Measurements from ENCODE around the gene CEACAM1. TPM values are rescaled to one million over a fixed set of nuclear protein-coding genes. Genes with fewer than 3 reads are reported as not detected.
"Not testable (repeated sequence)": the region's sequence is repeated elsewhere in the genome, so short reads cannot be mapped to it uniquely, and the experiment has no call there.

Gene CEACAM1
- total RNA-seq, 1 donor from 2014 or later, result 8.2 TPM

- Mint-ChIP-seq H3K4me3 (no peak overlapping the region), H3K4me1 (ENCODE audit: low read depth) (no peaks in the 10 kb centered on the region), H3K36me3 (ENCODE audit: low read depth) (no peaks in the 10 kb centered on the region), H3K27me3 (ENCODE audit: insufficient read depth) (peaks cover 5% of the 10 kb centered on the region), H3K9me3 (no peaks in the 10 kb centered on the region), H3K27ac (no peak overlapping the region)
- DNase-seq (ENCODE audit: low spot score), result no peak
- intact Hi-C loops (cut with micrococcal nuclease), result no loop called here
These were observed 14.5 kb upstream of the CEACAM1 start for GRCh38 chr19:42542791-42543190.

DNA sequence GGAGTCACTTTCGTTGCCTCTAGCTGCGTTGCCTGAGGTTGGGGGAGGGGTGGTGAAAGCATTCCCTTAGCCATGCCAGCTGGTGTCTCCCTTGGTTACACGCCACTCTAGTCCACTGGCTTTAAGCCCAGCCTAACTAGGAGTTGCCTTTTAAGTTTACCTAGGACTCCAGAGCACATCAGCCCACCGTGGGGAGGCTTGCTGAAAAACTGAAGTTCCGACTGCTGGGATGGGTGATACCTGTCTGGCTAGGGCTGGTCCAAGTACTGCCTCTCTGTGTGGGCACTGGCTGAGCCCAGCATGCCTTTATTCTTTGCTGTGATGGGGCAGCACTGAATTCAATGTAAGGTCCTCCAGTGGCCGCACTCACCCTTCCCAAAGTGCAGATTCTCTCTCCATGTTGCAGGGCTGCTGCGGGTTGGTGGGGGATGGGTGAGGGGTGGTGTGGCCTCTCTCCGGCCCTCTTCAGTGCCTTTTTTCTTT, 11.8 kb upstream of the CEACAM1 start:
- H3K4me3 Mint-ChIP-seq, result no peak overlapping the region
- no peaks in the 10 kb centered on the region for H3K4me1 Mint-ChIP-seq (ENCODE audit: low read depth)
- H3K27ac Mint-ChIP-seq, result no peak overlapping the region
- intact Hi-C loops (cut with micrococcal nuclease), result no loop called here
- H3K27me3 Mint-ChIP-seq (ENCODE audit: insufficient read depth), result peaks cover 3% of the 10 kb centered on the region
- no peaks in the 10 kb centered on the region for H3K9me3 Mint-ChIP-seq
- no peak for DNase-seq (ENCODE audit: low spot score)
- no peaks in the 10 kb centered on the region for H3K36me3 Mint-ChIP-seq (ENCODE audit: low read depth)

DNA sequence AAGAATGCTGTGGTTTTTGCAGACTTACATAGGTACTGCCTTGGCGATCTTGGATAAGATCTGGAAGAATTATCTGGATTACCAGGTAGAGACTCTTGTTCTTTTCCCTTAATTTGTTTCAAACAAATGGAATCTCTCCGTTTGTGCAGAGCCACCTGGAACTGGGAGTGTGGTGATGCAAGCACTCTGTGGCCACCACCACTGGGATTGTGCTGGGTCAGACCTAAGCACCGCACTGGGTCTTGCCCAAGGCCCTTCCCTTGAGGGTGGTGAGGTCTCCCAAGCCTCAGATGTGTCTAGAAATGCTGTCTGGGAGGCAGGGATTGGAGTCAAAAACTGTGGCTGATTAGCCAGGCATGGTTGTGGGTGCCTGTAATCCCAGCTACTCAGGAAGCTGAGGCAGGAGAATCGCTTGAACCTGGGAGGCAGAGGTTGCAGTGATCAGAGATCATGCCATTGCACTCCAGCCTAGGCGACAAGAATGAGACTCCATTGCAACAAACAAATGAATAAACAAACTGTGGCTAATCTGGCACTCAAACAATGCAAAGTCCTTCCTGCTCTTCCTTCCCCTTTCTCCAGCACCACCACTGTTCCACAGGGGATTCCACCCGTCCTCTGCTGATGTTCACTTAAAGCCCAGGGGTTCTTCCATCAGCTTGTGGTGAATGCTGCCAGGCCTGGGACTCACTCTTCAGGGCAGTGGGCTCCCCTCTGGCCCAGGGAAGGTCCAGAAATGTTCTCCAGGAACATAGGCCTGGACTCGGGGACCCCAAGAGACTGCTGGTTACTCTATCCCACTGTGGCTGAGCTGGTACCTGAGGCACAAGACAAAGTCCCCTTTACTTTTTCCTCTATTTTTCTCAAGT, 10.8 kb upstream of the CEACAM1 start:
- Mint-ChIP-seq H3K36me3 (ENCODE audit: low read depth) (no peaks in the 10 kb centered on the region), H3K27ac (no peak overlapping the region), H3K27me3 (ENCODE audit: insufficient read depth) (peaks cover 4% of the 10 kb centered on the region), H3K4me3 (no peak overlapping the region), H3K9me3 (no peaks in the 10 kb centered on the region), H3K4me1 (ENCODE audit: low read depth) (no peaks in the 10 kb centered on the region)
- DNase-seq (ENCODE audit: low spot score), result no peak
- intact Hi-C loops (cut with micrococcal nuclease), result no loop called here

DNA sequence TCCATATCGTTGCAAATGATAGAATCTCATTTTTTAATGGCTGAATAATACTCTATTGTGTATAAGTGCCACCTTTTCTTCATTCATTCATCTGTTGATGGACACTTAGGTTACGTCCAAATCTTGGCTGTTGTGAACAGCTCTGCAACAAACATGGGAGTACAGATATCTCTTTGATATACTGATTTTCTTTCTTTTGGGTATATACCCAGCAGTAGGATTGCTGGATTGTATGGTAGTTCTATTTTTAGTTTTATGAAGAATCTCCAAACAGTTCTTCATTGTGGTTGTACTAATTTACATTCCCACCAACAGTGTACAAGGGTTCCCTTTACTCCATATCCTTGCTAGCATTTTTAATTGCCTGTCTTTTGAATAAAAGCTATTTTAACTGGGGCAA, 7.0 kb upstream of the CEACAM1 start:
- H3K9me3 Mint-ChIP-seq; H3K27ac Mint-ChIP-seq; H3K27me3 Mint-ChIP-seq (ENCODE audit: insufficient read depth); H3K36me3 Mint-ChIP-seq (ENCODE audit: low read depth); H3K4me1 Mint-ChIP-seq (ENCODE audit: low read depth); DNase-seq (ENCODE audit: low spot score); H3K4me3 Mint-ChIP-seq; intact Hi-C loops (cut with micrococcal nuclease): not testable (repeated sequence)

DNA sequence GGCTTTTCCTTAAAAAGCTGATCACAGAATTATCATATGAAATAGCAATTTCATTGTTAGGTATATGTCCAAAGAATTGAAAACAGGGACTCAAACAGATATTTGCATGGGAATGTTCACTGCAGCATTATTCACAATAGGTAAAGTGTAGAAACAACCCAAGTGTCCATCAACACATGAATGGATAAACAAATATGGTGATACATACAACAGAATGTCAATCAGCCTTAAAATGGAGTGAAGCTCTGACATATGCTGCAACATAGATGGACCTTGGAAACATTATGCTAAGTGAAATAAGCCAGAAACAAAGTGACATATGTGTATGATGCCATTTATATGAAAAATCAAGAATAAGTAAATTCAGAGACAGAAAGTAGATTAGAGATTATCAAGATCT, 6.1 kb upstream of the CEACAM1 start:
- Mint-ChIP-seq H3K36me3 (ENCODE audit: low read depth) (no peaks in the 10 kb centered on the region), H3K27me3 (ENCODE audit: insufficient read depth) (peaks cover 5% of the 10 kb centered on the region)
- DNase-seq (ENCODE audit: low spot score), result no peak

DNA sequence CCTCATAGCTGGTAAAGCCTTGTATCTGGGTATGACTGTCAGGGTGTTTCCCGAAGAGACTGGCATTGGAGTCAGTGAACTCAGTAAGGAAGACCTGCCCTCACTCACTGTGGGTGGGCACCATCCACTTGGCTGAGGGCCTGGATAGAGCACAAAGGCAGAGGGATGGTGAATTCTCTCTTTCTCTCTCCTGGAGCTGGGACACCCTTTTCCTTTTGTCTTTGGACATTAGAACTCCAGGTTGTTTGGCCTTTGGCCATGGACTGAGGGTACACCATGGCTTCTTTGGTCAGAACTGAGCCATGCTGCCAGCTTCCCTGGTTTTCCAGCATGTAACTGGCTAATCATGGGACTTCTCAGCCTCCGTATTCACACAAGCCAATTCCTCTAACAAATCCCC, 4.6 kb upstream of the CEACAM1 start:
- Mint-ChIP-seq H3K27ac (no peak overlapping the region), H3K4me3 (no peak overlapping the region), H3K9me3 (no peaks in the 10 kb centered on the region), H3K27me3 (ENCODE audit: insufficient read depth) (peaks cover 5% of the 10 kb centered on the region), H3K4me1 (ENCODE audit: low read depth) (peaks cover 20% of the 10 kb centered on the region), H3K36me3 (ENCODE audit: low read depth) (no peaks in the 10 kb centered on the region)
- no peak for DNase-seq (ENCODE audit: low spot score)
- intact Hi-C loops (cut with micrococcal nuclease), result no loop called here

More for the DNA sequence above, 6.1 kb upstream of the CEACAM1 start:
- H3K4me1 Mint-ChIP-seq (ENCODE audit: low read depth), result peaks cover 5% of the 10 kb centered on the region
- no peak overlapping the region for H3K4me3 Mint-ChIP-seq
- no peaks in the 10 kb centered on the region for H3K9me3 Mint-ChIP-seq
- intact Hi-C loops (cut with micrococcal nuclease), result no loop called here
- no peak overlapping the region for H3K27ac Mint-ChIP-seq

- Mint-ChIP-seq H3K27me3 (ENCODE audit: insufficient read depth) (peaks cover 5% of the 10 kb centered on the region), H3K36me3 (ENCODE audit: low read depth) (no peaks in the 10 kb centered on the region), H3K9me3 (no peaks in the 10 kb centered on the region), H3K4me3 (no peak overlapping the region), H3K27ac (no peak overlapping the region), H3K4me1 (ENCODE audit: low read depth) (peaks cover 30% of the 10 kb centered on the region)
- intact Hi-C loops (cut with micrococcal nuclease), result no loop called here
- no peak for DNase-seq (ENCODE audit: low spot score)
These were observed 3.0 kb upstream of the CEACAM1 start for GRCh38 chr19:42531313-42531712.

GRCh38 chr19:42529248-42529764, 1.0 kb upstream of the CEACAM1 start:
- Mint-ChIP-seq H3K36me3 (ENCODE audit: low read depth) (peaks cover 5% of the 10 kb centered on the region), H3K4me1 (ENCODE audit: low read depth) (peaks cover 34% of the 10 kb centered on the region), H3K4me3 (peak overlapping the region; percentile 84), H3K27me3 (ENCODE audit: insufficient read depth) (peaks cover 4% of the 10 kb centered on the region), H3K27ac (peak overlapping the region; percentile 92), H3K9me3 (no peaks in the 10 kb centered on the region)
- peak; percentile 58 for DNase-seq (ENCODE audit: low spot score)
- intact Hi-C loops (cut with micrococcal nuclease), result loop anchor here (1.0 kb wide), 3 partner anchors 16 to 91 kb away; no protein-coding TSS in a partner anchor

DNA sequence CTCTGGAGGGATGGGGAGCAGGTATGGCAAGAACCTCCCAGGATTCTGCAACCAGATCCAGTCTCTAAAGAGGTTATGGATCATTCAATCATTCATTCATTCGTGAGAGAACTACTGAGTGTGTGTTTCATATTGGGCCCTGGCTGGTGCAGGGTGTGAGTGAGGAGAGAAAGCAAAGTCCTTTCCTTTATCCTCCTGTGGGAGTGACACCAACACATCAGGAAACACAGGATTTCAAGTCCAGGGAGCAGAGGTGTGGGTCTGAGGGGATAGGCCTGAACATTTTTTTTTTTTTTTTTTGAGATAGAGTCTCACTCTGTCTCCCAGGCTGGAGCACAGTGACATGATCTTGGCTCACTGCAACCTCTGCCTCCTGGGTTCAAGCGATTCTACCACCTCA, 3.3 kb downstream of the CEACAM1 start:
- no peaks in the 10 kb centered on the region for H3K27me3 Mint-ChIP-seq (ENCODE audit: insufficient read depth)
- no peak overlapping the region for H3K27ac Mint-ChIP-seq

DNA sequence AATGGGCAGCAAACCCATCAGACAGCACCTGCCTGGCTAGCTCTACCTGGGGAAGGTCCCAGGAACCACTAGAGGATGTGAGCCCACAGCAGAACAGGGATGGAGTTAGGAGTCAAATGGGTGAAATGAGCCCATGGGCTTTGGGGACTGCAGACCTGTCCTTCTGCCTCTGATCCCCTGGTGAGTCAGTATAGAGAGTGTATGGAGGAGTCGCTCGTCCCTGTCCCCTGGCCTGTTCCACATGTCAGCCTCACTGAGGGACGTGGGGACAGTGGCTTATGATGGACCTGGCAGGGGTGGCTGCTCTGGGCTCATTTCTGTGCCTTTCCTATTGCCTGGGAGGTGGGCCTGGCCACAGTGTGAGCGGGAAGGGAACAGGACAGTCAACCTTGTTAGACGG, 4.0 kb downstream of the CEACAM1 start:
- Mint-ChIP-seq H3K27me3 (ENCODE audit: insufficient read depth) (no peaks in the 10 kb centered on the region), H3K4me1 (ENCODE audit: low read depth) (peaks cover 38% of the 10 kb centered on the region), H3K36me3 (ENCODE audit: low read depth) (peaks cover 19% of the 10 kb centered on the region), H3K4me3 (peak overlapping the region; percentile 43), H3K9me3 (no peaks in the 10 kb centered on the region), H3K27ac (peak overlapping the region; percentile 34)
- intact Hi-C loops (cut with micrococcal nuclease), result no loop called here
- no peak for DNase-seq (ENCODE audit: low spot score)

More for the DNA sequence above, 3.3 kb downstream of the CEACAM1 start:
- H3K36me3 Mint-ChIP-seq (ENCODE audit: low read depth), result peaks cover 18% of the 10 kb centered on the region
- peaks cover 44% of the 10 kb centered on the region for H3K4me1 Mint-ChIP-seq (ENCODE audit: low read depth)
- H3K9me3 Mint-ChIP-seq, result no peaks in the 10 kb centered on the region
- DNase-seq (ENCODE audit: low spot score), result no peak
- H3K4me3 Mint-ChIP-seq, result no peak overlapping the region
- intact Hi-C loops (cut with micrococcal nuclease), result no loop called here

- H3K27ac Mint-ChIP-seq; H3K4me3 Mint-ChIP-seq; intact Hi-C loops (cut with micrococcal nuclease); DNase-seq (ENCODE audit: low spot score); H3K27me3 Mint-ChIP-seq (ENCODE audit: insufficient read depth); H3K9me3 Mint-ChIP-seq: not testable (repeated sequence)
- H3K36me3 Mint-ChIP-seq (ENCODE audit: low read depth), result peaks cover 29% of the 10 kb centered on the region
- peaks cover 18% of the 10 kb centered on the region for H3K4me1 Mint-ChIP-seq (ENCODE audit: low read depth)
These were observed 6.0 kb downstream of the CEACAM1 start for GRCh38 chr19:42522262-42522661.

- peaks cover 29% of the 10 kb centered on the region for H3K36me3 Mint-ChIP-seq (ENCODE audit: low read depth)
- DNase-seq (ENCODE audit: low spot score), result no peak
- H3K27ac Mint-ChIP-seq, result no peak overlapping the region
- intact Hi-C loops (cut with micrococcal nuclease), result no loop called here
- H3K27me3 Mint-ChIP-seq (ENCODE audit: insufficient read depth), result no peaks in the 10 kb centered on the region
- H3K4me3 Mint-ChIP-seq, result no peak overlapping the region
- peaks cover 14% of the 10 kb centered on the region for H3K4me1 Mint-ChIP-seq (ENCODE audit: low read depth)
- no peaks in the 10 kb centered on the region for H3K9me3 Mint-ChIP-seq
These were observed 6.8 kb downstream of the CEACAM1 start for GRCh38 chr19:42521346-42522030.

GRCh38 chr19:42519108-42519507, 9.2 kb downstream of the CEACAM1 start:
- Mint-ChIP-seq H3K36me3 (ENCODE audit: low read depth) (peaks cover 35% of the 10 kb centered on the region), H3K27ac (no peak overlapping the region)

More at GRCh38 chr19:42519108-42519507, 9.2 kb downstream of the CEACAM1 start:
- Mint-ChIP-seq H3K4me1 (ENCODE audit: low read depth) (peaks cover 18% of the 10 kb centered on the region), H3K27me3 (ENCODE audit: insufficient read depth) (no peaks in the 10 kb centered on the region), H3K4me3 (no peak overlapping the region), H3K9me3 (no peaks in the 10 kb centered on the region)
- DNase-seq (ENCODE audit: low spot score), result no peak
- intact Hi-C loops (cut with micrococcal nuclease), result no loop called here

All from activated T-helper 1 cell treated with anti-CD3 and anti-CD28 coated beads, Interleukin-12 subunit alpha, Interleukin-12 subunit beta, Interleukin-2, Interleukin-4 antibody, amounts not matched to agents 30 ng/mL and 10 ng/mL and 1 ng/mL, durations not matched to agents 14 hours and 24 hours and 36 hours (primary cell).